Amygdala (tissue), 56 donors: ENCODE data around the gene ZNF618.

Source experiments
- DNase-seq, 56 donors: peaks; one replicate each; lab custom pipeline; 2025; lab: John Stamatoyannopoulos, UW

The ZNF618 gene

DNA sequence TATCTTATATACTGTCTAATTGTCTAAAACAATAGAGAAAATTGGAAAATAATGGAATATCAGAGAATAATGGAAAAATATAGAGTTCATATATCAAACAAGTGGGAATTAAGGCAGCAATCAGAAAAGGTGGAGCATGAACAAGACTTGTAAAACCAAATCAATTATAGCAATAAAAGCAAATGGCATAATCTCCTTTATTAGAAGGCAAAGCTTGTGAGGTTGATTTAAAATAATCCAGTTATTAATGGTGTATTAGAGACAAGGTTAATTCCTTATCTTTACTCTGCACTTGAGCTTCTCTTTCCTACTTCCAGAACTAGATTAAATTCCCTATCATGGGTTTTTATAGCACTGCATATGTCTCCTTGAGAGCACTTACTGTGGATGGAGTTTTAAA, 137.9 kb downstream of the ZNF618 start:
- DNase-seq: no peak

DNA sequence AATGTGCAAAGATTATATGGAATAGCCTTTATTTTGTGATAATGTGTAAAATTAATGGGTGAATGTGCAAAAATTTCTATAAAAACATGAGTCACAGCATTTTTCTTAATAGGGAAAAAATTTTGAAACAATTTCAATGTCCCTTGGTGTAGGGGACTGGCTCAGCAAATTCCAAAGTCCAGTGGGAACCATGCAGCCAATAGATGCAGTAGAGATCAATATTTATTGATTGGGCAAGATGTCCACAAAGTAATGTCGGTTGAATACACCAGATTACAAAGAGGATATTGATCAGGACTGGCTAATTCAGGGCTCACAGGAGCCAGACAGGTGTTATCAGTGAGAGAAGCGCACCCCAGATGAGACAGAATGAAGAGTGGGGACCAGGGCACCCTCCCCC, 139.5 kb downstream of the ZNF618 start:
- no peak for DNase-seq

GRCh38 chr9:114016101-114016500, 140.0 kb downstream of the ZNF618 start:
- DNase-seq: no peak

DNA sequence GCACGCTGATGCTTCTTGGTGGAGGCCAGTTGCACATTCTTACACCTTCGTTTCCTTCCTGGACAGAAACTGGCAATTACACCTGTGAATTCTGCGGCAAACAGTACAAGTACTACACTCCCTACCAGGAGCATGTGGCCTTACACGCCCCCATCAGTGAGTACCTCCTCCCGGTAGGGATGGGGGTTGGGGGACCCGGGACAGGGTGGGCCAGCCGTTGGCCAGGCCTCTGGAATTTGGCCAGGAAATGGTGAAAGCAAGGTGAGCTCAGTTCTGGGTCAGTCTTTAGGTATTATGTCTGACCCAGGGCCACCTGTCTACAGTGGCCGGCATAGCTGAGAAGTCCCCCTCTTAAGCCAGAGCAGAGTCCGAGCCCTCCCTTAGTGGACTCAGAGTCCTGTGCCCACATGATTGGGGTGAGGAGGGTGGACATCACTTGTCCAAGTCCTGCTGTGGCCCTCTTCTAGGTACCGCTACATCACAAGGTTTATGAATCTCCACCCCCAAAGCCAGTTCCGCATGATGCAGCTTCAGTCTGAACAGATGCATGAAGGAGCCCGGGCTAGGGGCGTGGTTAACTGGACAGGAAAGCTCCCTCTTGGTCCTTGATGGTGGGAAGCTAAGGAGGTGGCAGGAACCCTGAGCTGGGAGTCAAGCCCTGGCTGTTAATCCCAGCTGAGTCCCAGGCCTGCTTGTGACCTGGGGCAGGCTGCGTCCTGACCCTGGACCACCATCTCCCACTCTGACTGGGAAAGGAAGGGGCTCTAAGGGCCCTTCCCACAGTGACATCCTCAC, 140.7 kb downstream of the ZNF618 start:
- DNase-seq: no peak

- DNase-seq: no peak
Observed at GRCh38 chr9:114017741-114018715, 141.9 kb downstream of the ZNF618 start.

DNA sequence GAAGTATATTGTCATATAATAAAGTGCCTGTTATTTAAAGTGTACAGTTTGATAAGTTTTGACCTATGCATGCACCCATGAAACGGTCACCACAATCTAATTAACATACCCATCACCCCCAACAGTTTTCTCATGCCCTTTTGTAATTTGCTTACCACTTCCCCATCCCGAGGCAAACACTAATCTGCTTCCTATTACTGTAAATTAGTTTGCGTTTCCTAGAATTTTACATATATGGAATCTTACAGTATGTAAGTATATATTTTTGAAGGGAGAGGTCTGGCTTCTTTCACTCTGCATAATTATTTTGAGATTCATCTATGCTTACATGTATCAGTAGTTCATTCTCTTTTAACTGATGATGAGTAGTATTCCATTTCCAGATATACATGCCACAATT, 145.5 kb downstream of the ZNF618 start:
- no peak for DNase-seq

DNA sequence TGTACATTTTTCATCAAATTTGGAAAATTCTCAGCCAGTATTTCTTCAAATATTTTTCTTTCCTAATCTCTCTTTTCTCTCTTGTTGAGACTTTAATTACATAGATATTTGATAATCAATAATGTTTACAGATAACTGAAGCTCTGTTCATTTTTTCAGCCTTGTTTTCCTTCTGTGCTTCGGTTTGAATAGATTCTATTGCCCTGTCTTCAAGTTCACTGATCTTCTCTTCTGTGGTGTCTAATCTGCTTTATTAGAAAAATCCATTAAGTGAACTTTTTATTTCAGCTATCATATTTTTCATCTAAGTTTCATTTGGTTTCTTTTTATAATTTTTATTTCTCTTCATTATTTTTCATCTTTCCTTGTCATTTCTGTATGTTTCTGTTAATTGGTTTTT, 147.9 kb downstream of the ZNF618 start:
- no peak for DNase-seq

DNA sequence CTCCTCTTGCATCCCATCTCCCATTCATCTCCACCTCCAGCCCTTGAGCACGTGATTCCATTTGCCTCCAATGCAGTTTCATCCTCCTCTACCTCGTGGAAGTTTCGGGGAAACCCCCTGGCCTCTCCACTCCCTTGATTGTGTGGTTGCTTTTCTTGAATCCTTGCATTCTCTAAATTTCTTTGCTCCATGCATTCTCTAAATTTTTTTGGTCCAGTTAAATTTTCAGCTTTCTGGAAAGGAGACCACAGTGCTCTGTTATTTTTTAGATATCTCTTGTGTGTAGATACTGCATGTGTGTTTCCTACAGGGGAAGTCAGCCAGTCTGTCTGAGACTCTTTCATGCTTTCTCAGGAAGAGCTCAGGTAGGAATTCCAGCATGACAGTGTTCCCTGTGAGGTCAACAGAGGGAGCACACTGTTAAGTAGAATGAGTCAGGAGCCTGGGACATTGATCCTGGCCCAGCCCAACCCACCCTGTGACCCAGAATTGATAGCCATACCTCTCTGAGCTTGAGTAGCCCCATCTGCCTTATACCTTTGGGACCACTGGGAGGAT, 149.2 kb downstream of the ZNF618 start:
- DNase-seq: no peak

- DNase-seq: no peak
Observed at GRCh38 chr9:114025760-114026159, 149.7 kb downstream of the ZNF618 start.

GRCh38 chr9:114026335-114026734, 150.2 kb downstream of the ZNF618 start:
- no peak for DNase-seq

DNA sequence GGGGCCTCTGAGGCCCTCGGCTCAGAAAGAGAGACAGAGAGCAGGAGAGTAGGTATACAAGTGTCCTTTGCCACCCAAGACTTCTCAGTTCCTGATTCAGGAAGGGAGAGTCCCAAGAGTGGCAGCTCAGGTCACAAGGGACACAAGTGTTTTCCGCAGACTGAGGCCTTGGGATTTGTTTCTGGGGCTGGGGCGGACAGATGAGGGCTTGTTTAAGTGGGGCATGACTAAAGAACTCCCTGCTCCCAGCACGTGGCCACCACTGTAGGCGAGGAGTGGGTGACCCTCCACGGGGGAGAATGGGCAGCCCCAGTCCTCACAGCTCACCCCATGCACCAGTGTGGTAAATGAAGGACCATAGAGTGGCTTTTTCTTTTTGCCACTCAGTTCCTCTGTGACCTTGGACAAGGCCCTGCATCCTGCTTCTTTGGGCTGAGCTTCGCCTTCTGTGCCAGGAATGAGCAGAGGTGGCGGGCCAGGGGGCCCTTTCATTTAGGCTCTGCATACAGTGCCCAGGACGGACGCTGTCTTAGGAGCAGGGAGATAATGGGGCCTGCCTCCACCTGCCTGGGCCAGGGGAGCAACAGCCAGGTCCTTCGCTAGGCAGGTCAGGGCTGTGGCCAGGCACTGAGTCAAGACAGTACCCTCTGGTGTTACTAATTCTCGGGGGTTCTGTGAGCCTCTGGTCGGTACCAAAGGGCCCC, 151.2 kb downstream of the ZNF618 start:
- no peak for DNase-seq

DNA sequence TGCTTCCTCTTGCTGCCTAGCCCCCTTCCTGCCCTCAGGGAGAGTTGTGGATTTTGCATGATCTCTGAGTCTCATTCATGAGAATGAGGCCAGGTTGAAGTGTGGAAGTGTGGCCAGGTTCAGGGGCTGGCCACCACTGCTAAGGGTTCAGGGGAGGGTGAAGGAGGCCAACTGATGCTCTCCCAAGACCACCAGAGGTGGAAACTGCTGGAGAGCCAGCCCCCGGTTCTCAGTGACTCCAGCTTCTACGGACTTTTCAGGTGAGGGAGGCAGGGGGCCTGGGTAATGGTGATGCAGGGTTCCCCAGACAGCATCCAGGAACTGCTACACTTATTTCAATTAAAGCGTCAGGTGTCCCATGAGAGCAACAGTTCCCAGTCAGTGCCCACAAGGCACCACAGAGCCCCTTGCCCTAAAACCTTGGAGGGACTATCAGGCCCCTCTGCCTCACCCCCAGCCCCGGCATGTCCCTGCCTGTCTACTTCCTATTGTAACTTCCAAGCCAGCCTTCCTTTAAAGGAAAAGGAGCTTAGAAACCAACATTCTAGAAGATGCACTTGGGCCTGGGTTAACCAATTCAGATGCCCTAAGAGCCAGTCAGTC, 151.9 kb downstream of the ZNF618 start:
- DNase-seq: no peak

DNA sequence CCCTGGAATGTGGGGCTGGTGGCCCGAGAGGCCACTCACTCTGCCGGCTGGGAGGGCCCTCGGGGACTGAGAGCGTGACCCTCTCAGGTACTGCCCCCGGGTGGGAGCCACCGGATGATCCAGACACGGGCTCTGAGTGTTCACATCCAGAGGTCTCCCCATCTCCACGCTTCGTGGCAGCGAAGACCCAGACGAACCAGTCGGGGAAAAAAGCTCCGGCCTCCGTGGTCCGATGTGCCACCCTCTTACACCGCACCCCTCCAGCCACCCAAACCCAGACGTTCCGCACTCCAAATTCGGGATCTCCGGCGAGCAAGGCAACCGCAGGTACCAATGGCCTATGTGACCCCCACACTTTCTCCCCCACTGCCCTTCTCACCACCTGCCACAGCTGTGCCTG, 152.5 kb downstream of the ZNF618 start:
- DNase-seq: no peak

DNA sequence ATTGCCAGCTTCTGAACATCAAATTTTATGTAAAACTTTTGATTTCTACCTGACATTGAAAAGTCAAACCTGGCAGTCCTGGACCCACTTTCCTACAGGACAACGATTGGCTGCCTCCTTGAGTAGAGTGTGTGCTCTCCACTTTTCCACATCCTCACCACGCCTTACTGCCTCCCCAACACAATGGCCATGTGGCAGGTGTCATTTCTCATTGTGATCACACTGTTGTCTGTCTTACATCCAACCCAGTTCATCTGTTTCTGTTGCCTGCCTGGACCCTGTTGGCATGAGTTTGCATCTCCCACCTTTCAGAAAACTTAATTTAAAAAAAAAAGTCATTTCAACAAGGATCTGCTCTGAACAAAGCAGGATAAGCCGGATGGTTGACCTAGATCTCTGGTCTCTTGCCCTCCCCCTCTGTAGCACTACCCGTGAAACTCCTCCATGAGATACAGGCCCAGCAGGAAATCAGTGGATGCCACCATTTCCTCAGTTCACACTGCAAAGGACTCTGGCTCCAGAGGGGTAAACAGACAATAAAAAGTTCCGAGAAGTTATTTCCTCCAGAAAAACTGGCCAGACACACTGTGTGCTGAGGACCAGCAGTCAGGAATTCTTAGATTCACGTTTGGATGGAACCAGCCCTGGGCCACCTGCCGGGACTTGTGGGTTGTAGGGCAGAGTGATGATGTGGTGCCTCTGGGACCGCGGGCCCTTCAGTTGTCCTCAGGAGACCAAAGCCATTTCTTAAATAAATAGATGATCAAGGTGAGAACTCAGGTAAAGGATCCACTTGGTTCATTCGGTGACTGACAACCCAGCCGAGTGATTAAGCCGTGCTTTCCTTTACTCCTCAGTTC, 153.4 kb downstream of the ZNF618 start:
- no peak for DNase-seq

DNA sequence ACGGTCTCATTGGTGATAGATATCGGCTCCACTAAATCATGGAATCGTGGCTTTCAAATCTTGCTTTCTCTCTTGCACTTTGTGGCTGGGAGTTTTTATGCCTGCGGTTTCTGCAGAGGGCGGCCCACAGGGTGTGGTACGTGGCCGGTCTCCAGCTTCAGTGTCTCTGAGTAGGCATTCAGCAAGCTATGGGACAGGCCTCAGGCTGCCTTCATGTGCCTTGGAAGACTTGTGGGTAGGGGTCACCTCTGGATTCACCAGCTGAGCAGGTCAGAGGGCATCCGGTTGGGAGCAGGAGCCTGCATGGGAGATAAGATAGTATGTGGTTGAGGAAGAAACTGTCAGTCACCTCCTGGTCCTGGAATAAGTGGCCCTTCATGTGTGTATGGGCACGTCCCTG, 154.3 kb downstream of the ZNF618 start:
- DNase-seq: no peak

DNA sequence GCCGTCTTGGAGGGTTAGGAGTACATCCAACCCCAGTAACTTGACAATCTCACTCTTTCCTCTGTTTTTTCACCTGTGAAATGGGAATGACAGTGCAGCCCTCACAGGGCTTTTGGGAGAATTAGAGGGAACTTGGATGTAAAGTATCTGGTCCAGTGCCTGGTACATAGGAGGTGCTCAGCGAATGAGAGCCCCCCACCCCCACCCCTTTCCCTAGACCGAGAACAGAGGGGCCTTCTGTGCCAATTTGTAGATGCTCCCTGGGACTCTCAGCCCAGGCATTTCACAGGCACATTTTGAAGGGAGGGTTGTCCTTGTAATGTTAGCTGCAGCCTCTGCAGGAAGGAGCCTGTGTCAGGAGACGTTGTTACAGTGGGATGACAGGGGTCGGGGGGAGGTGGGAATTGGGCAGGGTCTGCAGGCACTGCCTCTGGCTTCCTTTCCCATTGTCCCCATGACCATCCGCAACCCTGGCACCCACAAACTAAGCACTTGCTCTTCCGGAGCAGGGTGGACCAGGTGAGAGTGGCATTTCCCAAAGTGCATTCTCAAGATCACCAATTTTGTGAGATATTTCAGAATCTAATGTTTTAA, 155.0 kb downstream of the ZNF618 start:
- no peak for DNase-seq

DNA sequence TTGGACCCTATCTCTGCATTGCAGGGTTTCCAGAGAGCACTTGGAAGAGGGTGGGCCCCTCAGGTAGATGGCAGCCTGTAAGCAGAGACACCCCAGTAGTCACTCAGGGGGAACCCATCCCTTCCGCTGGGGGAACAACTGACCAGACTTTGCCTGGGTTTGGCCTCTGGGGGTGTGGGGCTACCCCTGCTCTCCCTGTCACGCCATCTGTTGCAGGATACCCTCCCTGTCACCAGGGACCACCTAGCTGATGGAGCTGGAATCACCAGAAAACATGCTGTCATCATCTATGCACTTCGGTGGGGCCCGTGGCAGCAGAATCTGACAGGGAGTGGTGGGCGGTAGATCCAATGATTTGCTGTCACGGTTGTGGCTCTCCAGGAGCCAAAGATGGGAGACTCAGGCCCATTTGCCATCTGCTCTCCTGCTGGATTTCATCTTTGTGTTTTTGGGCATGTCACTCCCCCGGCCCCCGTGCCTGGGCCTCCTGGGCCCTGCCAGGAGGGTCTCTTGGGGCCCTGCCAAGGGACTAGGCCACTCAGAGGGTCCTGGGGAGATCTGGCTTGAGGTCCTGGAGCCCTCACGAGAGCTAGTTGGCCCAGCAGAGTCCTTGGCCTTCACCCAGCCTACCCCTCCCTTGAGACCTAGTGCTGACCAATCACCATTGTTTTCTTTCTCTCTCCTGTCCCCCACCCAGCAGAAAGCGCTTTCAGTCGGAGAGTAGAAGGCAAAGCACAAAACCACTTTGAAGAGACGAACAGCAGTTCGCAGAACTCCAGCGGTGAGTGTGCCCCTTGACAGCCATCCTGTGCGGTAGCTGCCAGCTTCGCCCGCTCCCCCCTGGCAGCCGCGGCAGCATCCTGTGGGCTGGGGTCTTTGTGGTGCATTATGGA, 156.1 kb downstream of the ZNF618 start:
- DNase-seq: no peak
